Measurements from ENCODE around the gene SHH. TPM values are rescaled to one million over a fixed set of nuclear protein-coding genes. Genes with fewer than 3 reads are reported as not detected.

SHH gene
- total RNA-seq, 4 donors from 2014 or later = 7.7 to 16.2 (median 11.3) TPM

DNA sequence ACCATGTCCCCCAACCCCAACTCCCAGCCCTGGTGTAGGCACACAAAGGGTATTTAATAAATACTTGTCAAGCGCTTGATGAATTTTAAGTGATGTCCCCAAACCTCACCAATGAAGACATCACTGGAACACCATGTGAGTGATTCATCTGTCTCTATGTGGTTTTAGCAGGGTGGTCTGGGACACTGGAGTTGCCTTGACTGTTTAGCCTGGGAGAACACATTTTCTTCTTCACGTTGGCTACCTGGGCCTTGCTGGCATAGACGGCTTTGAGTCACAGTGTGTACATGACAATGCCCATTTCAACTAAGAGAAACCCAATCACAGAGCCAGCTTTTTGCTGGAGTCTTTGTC lies 24.8 kb upstream of the SHH start:
- H3K36me3 ChIP-seq = no peaks in the 10 kb centered on the region
- H3K9me3 ChIP-seq = no peaks in the 10 kb centered on the region
- no peak for DNase-seq (ENCODE audit: low spot score in 2 of 2)
- TF ChIP-seq EP300 (IDR thresholded peaks at IDR 0.05) (no peak), POLR2A (IDR thresholded peaks at IDR 0.05) (no peak), CTCF (IDR thresholded peaks at IDR 0.05) (no peak)
- H3K4me3 ChIP-seq = no peak overlapping the region
- no peak overlapping the region for H3K27ac ChIP-seq
- no peaks in the 10 kb centered on the region for H3K27me3 ChIP-seq
- 84 to 92% methylated on average over 3 of the region's 3 CpGs for WGBS, 2 donors
- H3K4me1 ChIP-seq = no peaks in the 10 kb centered on the region

DNA sequence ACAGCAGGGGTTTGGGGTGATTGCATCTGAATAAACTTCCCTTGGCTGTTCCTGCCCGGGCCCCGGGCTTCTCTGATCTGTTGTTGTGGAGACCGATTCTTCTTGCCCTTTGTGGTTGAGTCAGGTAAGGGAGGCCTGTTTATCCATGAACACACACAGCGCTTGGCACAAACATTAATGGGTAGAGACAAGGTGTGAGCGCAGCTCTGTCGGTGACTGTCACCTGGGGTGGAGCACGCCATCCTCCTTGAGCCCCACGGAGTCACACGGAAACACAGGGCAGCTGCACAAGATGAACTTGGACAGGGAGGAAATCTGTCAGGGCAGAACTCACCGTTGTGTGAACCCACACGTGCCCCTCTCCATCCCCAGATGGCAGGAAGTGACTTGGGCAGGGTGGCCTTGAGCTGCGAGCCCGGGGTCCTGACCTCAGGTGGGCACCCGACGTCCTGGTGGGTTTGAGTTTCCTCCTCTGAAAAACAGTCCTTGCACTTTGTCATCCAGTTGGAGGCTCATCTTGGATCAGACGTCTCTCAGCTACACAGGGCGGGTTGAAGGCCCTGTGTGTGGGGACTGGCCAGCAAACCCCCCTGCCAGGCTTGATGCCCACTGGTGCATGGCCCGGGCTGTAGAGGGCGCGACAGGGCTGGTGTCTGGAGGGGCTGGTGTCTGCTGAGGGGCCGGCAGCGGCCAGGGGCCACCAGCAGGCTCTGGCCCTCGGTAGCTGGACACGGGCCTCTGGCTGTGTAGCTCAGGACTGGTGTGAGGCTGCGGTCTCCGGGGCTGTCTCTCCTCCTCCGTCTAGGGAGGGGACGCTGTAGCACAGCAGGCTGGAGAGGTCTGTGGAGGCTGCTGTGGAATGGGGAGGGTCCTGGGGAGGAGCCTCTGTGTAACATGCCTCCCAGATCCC lies 24.2 kb upstream of the SHH start:
- Histone ChIP-seq H3K27me3 (no peaks in the 10 kb centered on the region), H3K36me3 (no peaks in the 10 kb centered on the region), H3K4me1 (no peaks in the 10 kb centered on the region), H3K27ac (no peak overlapping the region), H3K9me3 (no peaks in the 10 kb centered on the region), H3K4me3 (no peak overlapping the region)
- TF ChIP-seq EP300 (IDR thresholded peaks at IDR 0.05) (no peak), CTCF (IDR thresholded peaks at IDR 0.05) (no peak), POLR2A (IDR thresholded peaks at IDR 0.05) (no peak)
- WGBS, 2 donors = 73 to 80% methylated on average over 22 to 24 of the region's 28 CpGs
- DNase-seq (ENCODE audit: low spot score in 2 of 2) = no peak

DNA sequence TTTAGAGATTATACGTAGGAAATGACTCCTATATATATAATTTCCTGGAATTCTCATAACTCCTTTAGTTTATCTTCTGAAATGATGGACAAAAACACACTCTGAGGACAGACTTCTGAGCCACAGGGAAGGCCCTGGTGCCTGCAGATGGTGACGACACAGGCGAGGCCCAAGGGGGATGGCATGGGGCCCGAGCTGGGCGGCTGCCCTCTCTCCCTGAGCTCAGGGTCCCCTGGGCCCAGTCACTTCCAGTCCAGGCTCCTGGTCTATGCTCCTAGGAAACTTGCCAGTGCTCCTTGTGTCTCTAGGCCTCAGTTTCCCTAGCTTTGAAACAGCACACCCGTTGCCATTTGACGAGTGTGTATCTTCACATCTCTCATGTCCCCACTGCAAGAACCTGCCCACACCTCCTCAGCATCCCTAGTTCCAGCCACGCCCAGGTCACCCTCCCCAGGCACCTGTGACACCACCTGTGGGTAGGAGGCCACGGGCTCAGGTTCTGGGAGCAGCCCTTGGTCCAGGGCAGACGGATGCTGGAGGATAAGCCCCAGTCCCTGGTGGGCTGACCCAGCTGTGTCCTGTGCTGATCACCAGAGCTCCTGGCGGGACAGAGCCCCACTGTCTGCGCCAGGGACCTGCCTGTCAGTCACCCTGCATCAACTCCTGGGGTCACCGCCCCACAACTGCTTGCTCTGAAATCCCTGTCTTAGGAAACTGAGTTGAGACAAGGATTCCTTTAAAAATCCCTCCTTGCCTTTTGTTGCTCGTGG lies 23.4 kb upstream of the SHH start:
- TF ChIP-seq EP300 (IDR thresholded peaks at IDR 0.05) = no peak
- no peak for TF ChIP-seq POLR2A (IDR thresholded peaks at IDR 0.05)
- no peak for TF ChIP-seq CTCF (IDR thresholded peaks at IDR 0.05)
- no peak for DNase-seq (ENCODE audit: low spot score in 2 of 2)
- no peaks in the 10 kb centered on the region for H3K9me3 ChIP-seq
- no peaks in the 10 kb centered on the region for H3K36me3 ChIP-seq
- no peak overlapping the region for H3K27ac ChIP-seq
- no peak overlapping the region for H3K4me3 ChIP-seq
- no peaks in the 10 kb centered on the region for H3K27me3 ChIP-seq
- no peaks in the 10 kb centered on the region for H3K4me1 ChIP-seq
- WGBS, 2 donors = 80 to 85% methylated on average over 10 to 14 of the region's 14 CpGs

- H3K9me3 ChIP-seq = no peaks in the 10 kb centered on the region
- TF ChIP-seq CTCF (IDR thresholded peaks at IDR 0.05) = no peak
- no peak for TF ChIP-seq POLR2A (IDR thresholded peaks at IDR 0.05)
- no peak for TF ChIP-seq EP300 (IDR thresholded peaks at IDR 0.05)
- no peaks in the 10 kb centered on the region for H3K36me3 ChIP-seq
- no peaks in the 10 kb centered on the region for H3K27me3 ChIP-seq
- no peak overlapping the region for H3K4me3 ChIP-seq
- H3K4me1 ChIP-seq = no peaks in the 10 kb centered on the region
- WGBS, 2 donors = 79 to 83% methylated on average over 15 to 16 of the region's 16 CpGs
- no peak for DNase-seq (ENCODE audit: low spot score in 2 of 2)
- H3K27ac ChIP-seq = no peak overlapping the region
Measured at GRCh38 chr7:155834486-155835048, 22.3 kb upstream of the SHH start.

- no peaks in the 10 kb centered on the region for H3K9me3 ChIP-seq
- H3K36me3 ChIP-seq = no peaks in the 10 kb centered on the region
- H3K4me1 ChIP-seq = no peaks in the 10 kb centered on the region
- H3K27me3 ChIP-seq = no peaks in the 10 kb centered on the region
- 65 to 87% methylated on average over 11 of the region's 13 CpGs for WGBS, 2 donors
- no peak overlapping the region for H3K4me3 ChIP-seq
- TF ChIP-seq POLR2A (IDR thresholded peaks at IDR 0.05) = no peak
- no peak for TF ChIP-seq CTCF (IDR thresholded peaks at IDR 0.05)
- no peak for TF ChIP-seq EP300 (IDR thresholded peaks at IDR 0.05)
- no peak overlapping the region for H3K27ac ChIP-seq
- DNase-seq (ENCODE audit: low spot score in 2 of 2) = no peak
Measured at GRCh38 chr7:155833651-155834050, 21.4 kb upstream of the SHH start.

Data from tibial nerve (tissue), 4 donors.